BJ (cell line): ENCODE measurements around the gene HS3ST2. TPM values are rescaled to one million over a fixed set of nuclear protein-coding genes. Genes with fewer than 3 reads are reported as not detected.

ENCODE experiments used
- CTCF ChIA-PET: fragments of 350-600 bp; formaldehyde crosslinking; extraction: SDS; loops from one replicate; lab custom pipeline; 2021; ENCODE audit warnings: antibody characterized with exemption, inconsistent platforms; lab: Yijun Ruan, JAX
- POLR2A ChIA-PET: fragments of 300-600 bp; sonication (Branson Sonifier 250); formaldehyde crosslinking; extraction: SDS; loops from one replicate; lab custom pipeline; 2021; ENCODE audit warnings: antibody characterized with exemption; lab: Charles Lee
- DNase-seq: peaks from one replicate; pipeline ENCODE4 v3.0.0-alpha.2; 2011; ENCODE audit warnings: low read depth
- H3K27me3 ChIP-seq: 2 replicates; pipeline ENCODE4 v1.6.0; 2011; ENCODE audit warnings: low read length; ENCODE audit not compliant: control insufficient read depth, insufficient read depth
- H3K36me3 ChIP-seq: 2 replicates; pipeline ENCODE4 v1.5.1; 2011; ENCODE audit warnings: low read length; ENCODE audit not compliant: control insufficient read depth, insufficient read depth
- H3K4me3 ChIP-seq: 2 replicates; pipeline ENCODE4 v1.5.1; 2011; ENCODE audit warnings: low read depth, mild to moderate bottlenecking, control low read depth, low read length
- CTCF ChIP-seq: IDR thresholded peaks from 2 replicates; pipeline ENCODE4 v1.5.1; 2011; ENCODE audit warnings: low read depth, mild to moderate bottlenecking, control low read depth, inconsistent platforms, low read length, moderate library complexity; ENCODE audit not compliant: insufficient read depth
- polyA minus RNA-seq: library from RNA; depleted of rRNA, polyadenylated mRNA; stranded (reverse); fragments of >200 nt; gene quantifications from 2 replicates; pipeline ENCODE4 v1.2.3, GENCODE V29; 2011; rRNA and poly(A)+ RNA removed
- polyA plus RNA-seq: library from polyadenylated mRNA; depleted of rRNA; stranded (reverse); fragments of >200 nt; gene quantifications from 2 replicates; pipeline ENCODE4 v1.2.3, GENCODE V29; 2011; rRNA removed

The HS3ST2 gene
- not detected in 2 replicates for polyA plus RNA-seq
- polyA minus RNA-seq: not detected in 2 replicates

GRCh38 chr16:22813948-22814710 lies at the start of gene HS3ST2:
HS3ST2 (plus strand) TSS chr16:22814162; CDS start chr16:22814611, 449 bp downstream.
- no peak within 1 kb of the TSS; the same call in 1 of the 2 replicates for H3K4me3 ChIP-seq
- H3K36me3 ChIP-seq: no peaks in the 10 kb centered on the region
- ChIA-PET CTCF (interaction anchor here (0.6 to 1.1 kb wide), 3 partner anchors 22 to 252 kb away, joined by 3 read pairs; no protein-coding TSS in a partner anchor), POLR2A (no interaction called here)
- no peak for DNase-seq
- peaks cover 9% of the 10 kb centered on the region for H3K27me3 ChIP-seq
- TF ChIP-seq CTCF: no peak

- Histone ChIP-seq H3K4me3 (no peak overlapping the region), H3K36me3 (no peaks in the 10 kb centered on the region), H3K27me3 (no peaks in the 10 kb centered on the region)
- ChIA-PET POLR2A (no interaction called here), CTCF (no interaction called here)
- no peak for DNase-seq
- TF ChIP-seq CTCF: no peak
Observed at GRCh38 chr16:22764662-22765327, 49.2 kb upstream of the HS3ST2 start.

- CTCF ChIA-PET: no interaction called here
- Histone ChIP-seq H3K4me3 (no peak overlapping the region), H3K36me3 (no peaks in the 10 kb centered on the region), H3K27me3 (no peaks in the 10 kb centered on the region)
- no peak for TF ChIP-seq CTCF
- no peak for DNase-seq
- POLR2A ChIA-PET: no interaction called here
Observed at GRCh38 chr16:22765479-22765878, 48.5 kb upstream of the HS3ST2 start.

GRCh38 chr16:22770866-22771265 lies 43.1 kb upstream of the HS3ST2 start:
- Histone ChIP-seq H3K27me3 (no peaks in the 10 kb centered on the region), H3K4me3 (no peak overlapping the region), H3K36me3 (no peaks in the 10 kb centered on the region)
- ChIA-PET CTCF (no interaction called here), POLR2A (no interaction called here)
- no peak for DNase-seq
- TF ChIP-seq CTCF: no peak

- DNase-seq: no peak
- no peaks in the 10 kb centered on the region for H3K36me3 ChIP-seq
- H3K4me3 ChIP-seq: no peak overlapping the region
- ChIA-PET POLR2A (no interaction called here), CTCF (no interaction called here)
- H3K27me3 ChIP-seq: no peaks in the 10 kb centered on the region
- no peak for TF ChIP-seq CTCF
Observed at GRCh38 chr16:22771551-22771950, 42.4 kb upstream of the HS3ST2 start.
